H9 (cell line): ENCODE results near the gene ULK4. TPM values are rescaled to one million over a fixed set of nuclear protein-coding genes. Genes with fewer than 3 reads are reported as not detected.

Experiments
- DNase-seq: peaks from one replicate; pipeline ENCODE4 v3.0.0-alpha.2; 2017
- H2AFZ ChIP-seq: one replicate; pipeline ENCODE4 v1.6.1; 2013; ENCODE audit warnings: mild to moderate bottlenecking, low read length, control low read depth, moderate library complexity
- H2AK5ac ChIP-seq: 2 replicates; pipeline ENCODE4 v1.6.1; 2013; ENCODE audit warnings: low read length, control low read depth, mixed read lengths; ENCODE audit not compliant: insufficient read length
- H2BK120ac ChIP-seq: one replicate; pipeline ENCODE4 v1.6.1; 2013; ENCODE audit warnings: low read depth, mild to moderate bottlenecking, low read length, control low read depth, inconsistent platforms; ENCODE audit not compliant: poor library complexity, severe bottlenecking
- H2BK12ac ChIP-seq: 2 replicates; pipeline ENCODE4 v1.6.1; 2013; ENCODE audit warnings: low read length, control low read depth, mixed read lengths, low read depth; ENCODE audit not compliant: insufficient read length
- H2BK15ac ChIP-seq: 2 replicates; pipeline ENCODE4 v1.6.1; 2013; ENCODE audit warnings: low read depth, low read length, control low read depth
- H2BK20ac ChIP-seq: one replicate; pipeline ENCODE4 v1.6.1; 2013; ENCODE audit warnings: low read depth, mild to moderate bottlenecking, low read length, control low read depth, inconsistent platforms; ENCODE audit not compliant: poor library complexity, severe bottlenecking
- H2BK5ac ChIP-seq: 2 replicates; pipeline ENCODE4 v1.6.1; 2013; ENCODE audit warnings: low read length, control low read depth, mixed read lengths; ENCODE audit not compliant: insufficient read length
- H3K14ac ChIP-seq: 2 replicates; pipeline ENCODE4 v1.6.1; 2013; ENCODE audit warnings: low read length, control low read depth; ENCODE audit not compliant: insufficient read depth
- H3K18ac ChIP-seq: 2 replicates; pipeline ENCODE4 v1.6.1; 2013; ENCODE audit warnings: low read depth, mild to moderate bottlenecking, mixed read lengths, low read length, control low read depth; ENCODE audit not compliant: insufficient read length
- H3K23ac ChIP-seq: 2 replicates; pipeline ENCODE4 v1.6.1; 2013; ENCODE audit warnings: low read length, control low read depth, mixed read lengths, low read depth; ENCODE audit not compliant: insufficient read length
- H3K23me2 ChIP-seq: 2 replicates; pipeline ENCODE4 v1.6.1; 2013; ENCODE audit warnings: low read depth, mild to moderate bottlenecking, mixed read lengths, low read length, control low read depth; ENCODE audit not compliant: insufficient read length, poor library complexity, severe bottlenecking
- H3K27ac ChIP-seq: 2 replicates; pipeline ENCODE4 v1.5.1; 2013; ENCODE audit warnings: low read length, control low read depth, mixed read lengths, low read depth; ENCODE audit not compliant: insufficient read length
- H3K27me3 ChIP-seq: 2 replicates; pipeline ENCODE4 v1.6.1; 2013; ENCODE audit warnings: low read length, control low read depth, inconsistent platforms; ENCODE audit not compliant: insufficient read depth
- H3K4ac ChIP-seq: 2 replicates; pipeline ENCODE4 v1.6.1; 2013; ENCODE audit warnings: low read depth, mild to moderate bottlenecking, control low read depth, inconsistent platforms, low read length, moderate library complexity
- H3K4me1 ChIP-seq: 2 replicates; pipeline ENCODE4 v1.6.1; 2013; ENCODE audit warnings: low read length, control low read depth, inconsistent platforms; ENCODE audit not compliant: insufficient read depth
- H3K4me2 ChIP-seq: 2 replicates; pipeline ENCODE4 v1.6.1; 2013; ENCODE audit warnings: low read length, control low read depth, mixed read lengths; ENCODE audit not compliant: insufficient read length, insufficient read depth
- H3K56ac ChIP-seq: 2 replicates; pipeline ENCODE4 v1.6.1; 2013; ENCODE audit warnings: low read depth, mild to moderate bottlenecking, mixed read lengths, low read length, control low read depth; ENCODE audit not compliant: insufficient read length
- H3K79me1 ChIP-seq: 2 replicates; pipeline ENCODE4 v1.6.1; 2013; ENCODE audit warnings: low read depth, mild to moderate bottlenecking, moderate library complexity, low read length, control low read depth, inconsistent platforms; ENCODE audit not compliant: insufficient read depth, poor library complexity, severe bottlenecking
- H3K79me2 ChIP-seq: 2 replicates; pipeline ENCODE4 v1.6.1; 2013; ENCODE audit warnings: low read length, control low read depth, inconsistent platforms; ENCODE audit not compliant: insufficient read depth
- H3K9ac ChIP-seq: 2 replicates; pipeline ENCODE4 v1.6.1; 2013; ENCODE audit warnings: low read length, control low read depth, mixed read lengths; ENCODE audit not compliant: insufficient read length; ENCODE audit errors: extremely low read depth
- H3K9me3 ChIP-seq: one replicate; pipeline ENCODE4 v1.6.1; 2013; ENCODE audit warnings: low read depth, low read length, inconsistent platforms; ENCODE audit not compliant: control insufficient read depth
- H3T11ph ChIP-seq: one replicate; pipeline ENCODE4 v1.6.1; 2013; ENCODE audit warnings: mild to moderate bottlenecking, low read length, control low read depth, inconsistent platforms
- H4K20me1 ChIP-seq: one replicate; pipeline ENCODE4 v1.6.1; 2013; ENCODE audit not compliant: control insufficient read depth, insufficient read length, insufficient read depth
- H4K5ac ChIP-seq: 2 replicates; pipeline ENCODE4 v1.6.1; 2013; ENCODE audit warnings: low read depth, mild to moderate bottlenecking, mixed read lengths, low read length, control low read depth; ENCODE audit not compliant: insufficient read length
- H4K8ac ChIP-seq: replicated peaks from 2 replicates; pipeline ENCODE4 v1.6.1; 2013; ENCODE audit warnings: low read length, control low read depth, mixed read lengths, low read depth; ENCODE audit not compliant: insufficient read length
- H4K91ac ChIP-seq: 2 replicates; pipeline ENCODE4 v1.6.1; 2013; ENCODE audit warnings: low read depth, mild to moderate bottlenecking, moderate library complexity, mixed read lengths, low read length, control low read depth; ENCODE audit not compliant: insufficient read length
- H3K27ac Mint-ChIP-seq, 3 experiments: 2 replicates in 2 of 3; 3 replicates in 1 of 3; pipeline ENCODE4 v1.8.0; 2020 to 2021; ENCODE audit warnings: mixed read lengths in 3 of 3, mild to moderate bottlenecking in 1 of 3, moderate library complexity in 1 of 3
- H3K27me3 Mint-ChIP-seq: 2 replicates; pipeline ENCODE4 v1.8.0; 2021; ENCODE audit warnings: low read depth, mild to moderate bottlenecking, moderate library complexity, mixed read lengths
- H3K36me3 Mint-ChIP-seq, 3 experiments: 2 replicates in 2 of 3; 3 replicates in 1 of 3; pipeline ENCODE4 v1.8.0; 2020 to 2021; ENCODE audit warnings: low read depth in 3 of 3, mixed read lengths in 3 of 3; ENCODE audit not compliant: insufficient read depth in 1 of 3
- H3K4me1 Mint-ChIP-seq, 2 experiments: 2 replicates each; pipeline ENCODE4 v1.8.0; 2020; ENCODE audit warnings: mixed read lengths in 2 of 2
- H3K4me3 Mint-ChIP-seq, 2 experiments: 2 replicates in 1 of 2; 3 replicates in 1 of 2; pipeline ENCODE4 v1.8.0; 2020 to 2021; ENCODE audit warnings: mild to moderate bottlenecking in 2 of 2, mixed read lengths in 2 of 2, moderate library complexity in 1 of 2
- H3K9me3 Mint-ChIP-seq, 2 experiments: 2 replicates in 1 of 2; 3 replicates in 1 of 2; pipeline ENCODE4 v1.8.0; 2020; ENCODE audit warnings: mild to moderate bottlenecking in 2 of 2, mixed read lengths in 2 of 2, moderate library complexity in 1 of 2
- WGBS: extraction: QIAGEN DNeasy Blood & Tissue Kit; methylation state at CpG from one replicate; pipeline ENCODE4 v1.1.7; 2013; ENCODE audit warnings: missing lambda C conversion rate, low lambda C conversion rate, mixed read lengths; ENCODE audit not compliant: insufficient read length; ENCODE audit errors: extremely low coverage; 5-methylcytosine and 5-hydroxymethylcytosine counted together
- total RNA-seq: library from RNA; stranded (reverse); gene quantifications from 2 replicates; pipeline ENCODE4 v1.2.1, GENCODE V29; 2021
- TF ChIP-seq, protein P1 (sequence below): fragments of 200-600 bp; sonication (generic); conservative IDR thresholded peaks from 3 replicates; pipeline ENCODE4 v1.8.0; 2021; ENCODE audit warnings: antibody characterized with exemption, mild to moderate bottlenecking

Gene ULK4
- total RNA-seq, 1 experiment from 2014 or later = 12.9 TPM

DNA sequence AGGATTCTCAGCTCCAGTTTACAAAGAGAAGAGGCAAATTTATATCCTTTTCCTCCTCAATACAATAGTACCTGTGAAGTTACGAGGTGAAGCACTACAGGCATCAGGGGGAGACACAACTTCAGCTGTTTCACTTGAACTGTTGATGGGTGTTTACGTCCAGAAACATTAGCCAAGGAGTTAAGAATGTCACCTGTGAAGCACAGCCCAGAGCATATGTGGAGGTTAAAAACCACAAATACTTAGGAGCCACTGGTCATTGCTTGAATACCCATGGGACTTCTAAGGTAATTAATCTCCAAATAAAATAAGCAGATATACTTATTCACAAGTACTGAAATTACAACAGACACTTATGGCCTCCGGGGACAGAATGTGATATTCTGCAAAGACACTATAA is 246.5 kb downstream of the ULK4 start:
- Histone ChIP-seq H3K27ac (no peak overlapping the region), H3K23me2 (no peaks in the 10 kb centered on the region), H2BK5ac (no peak overlapping the region), H2AK5ac (no peak overlapping the region), H3K14ac (no peak overlapping the region), H2BK20ac (no peak overlapping the region), H3T11ph (no peak overlapping the region), H3K79me2 (no peaks in the 10 kb centered on the region), H3K18ac (no peak overlapping the region), H4K91ac (no peak overlapping the region), H2AFZ (no peak overlapping the region), H2BK12ac (no peak overlapping the region), H3K4me2 (no peak overlapping the region), H3K79me1 (no peaks in the 10 kb centered on the region), H3K23ac (no peak overlapping the region), H3K9me3 (no peaks in the 10 kb centered on the region), H3K27me3 (no peaks in the 10 kb centered on the region), H4K20me1 (no peaks in the 10 kb centered on the region), H2BK120ac (no peak overlapping the region), H2BK15ac (no peak overlapping the region), H4K8ac (no peak overlapping the region), H3K4me1 (no peaks in the 10 kb centered on the region), H4K5ac (no peak overlapping the region), H3K56ac (no peak overlapping the region), H3K9ac (no peak overlapping the region), H3K4ac (no peak overlapping the region)
- Mint-ChIP-seq H3K4me1 (peaks cover 11 to 12% of the 10 kb centered on the region in 2 experiments), H3K27me3 (no peaks in the 10 kb centered on the region), H3K4me3 (no peak overlapping the region), H3K27ac (no peak overlapping the region), H3K36me3 (peaks cover 0 to 3% (median 2%) of the 10 kb centered on the region in 3 experiments; a peak in 1 of 7 replicates), H3K9me3 (no peaks in the 10 kb centered on the region)
- TF ChIP-seq, protein P1, sequence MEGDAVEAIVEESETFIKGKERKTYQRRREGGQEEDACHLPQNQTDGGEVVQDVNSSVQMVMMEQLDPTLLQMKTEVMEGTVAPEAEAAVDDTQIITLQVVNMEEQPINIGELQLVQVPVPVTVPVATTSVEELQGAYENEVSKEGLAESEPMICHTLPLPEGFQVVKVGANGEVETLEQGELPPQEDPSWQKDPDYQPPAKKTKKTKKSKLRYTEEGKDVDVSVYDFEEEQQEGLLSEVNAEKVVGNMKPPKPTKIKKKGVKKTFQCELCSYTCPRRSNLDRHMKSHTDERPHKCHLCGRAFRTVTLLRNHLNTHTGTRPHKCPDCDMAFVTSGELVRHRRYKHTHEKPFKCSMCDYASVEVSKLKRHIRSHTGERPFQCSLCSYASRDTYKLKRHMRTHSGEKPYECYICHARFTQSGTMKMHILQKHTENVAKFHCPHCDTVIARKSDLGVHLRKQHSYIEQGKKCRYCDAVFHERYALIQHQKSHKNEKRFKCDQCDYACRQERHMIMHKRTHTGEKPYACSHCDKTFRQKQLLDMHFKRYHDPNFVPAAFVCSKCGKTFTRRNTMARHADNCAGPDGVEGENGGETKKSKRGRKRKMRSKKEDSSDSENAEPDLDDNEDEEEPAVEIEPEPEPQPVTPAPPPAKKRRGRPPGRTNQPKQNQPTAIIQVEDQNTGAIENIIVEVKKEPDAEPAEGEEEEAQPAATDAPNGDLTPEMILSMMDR = no peak
- no CpG with 5 or more reads among the region's 3 CpGs for WGBS
- no peak for DNase-seq
